Thoracic aorta (tissue), 2 donors: ENCODE results near the gene NTMT2. TPM values are rescaled to one million over a fixed set of nuclear protein-coding genes. Genes with fewer than 3 reads are reported as not detected.
A peak's percentile ranks its signal among the peaks of the same experiment; 100 is the strongest.

Experiments used
- ATAC-seq: fragments of 150-250 bp; one replicate; pipeline ENCODE4 v1.8.0; 2017; ENCODE audit warnings: low read depth; ENCODE audit not compliant: insufficient number of reproducible peaks, low FRiP score
- DNase-seq: peaks from one replicate; pipeline ENCODE4 v3.0.0-alpha.2; 2020; ENCODE audit warnings: low spot score
- H3K27ac ChIP-seq, 2 donors: fragments of 200-600 bp; sonication (generic); 1 replicate in 1 of 2; 2 replicates in 1 of 2; pipeline ENCODE4 v1.5.1; 2016; ENCODE audit warnings: mild to moderate bottlenecking in 2 of 2, moderate library complexity in 2 of 2
- H3K27me3 ChIP-seq: fragments of 200-600 bp; sonication (generic); replicated peaks from 2 replicates; pipeline ENCODE4 v1.6.0; 2016; ENCODE audit warnings: mild to moderate bottlenecking; ENCODE audit not compliant: insufficient read depth
- H3K36me3 ChIP-seq: fragments of 200-600 bp; sonication (generic); one replicate; pipeline ENCODE4 v1.5.1; 2016
- H3K4me1 ChIP-seq, 2 donors: fragments of 200-600 bp; sonication (generic); 1 replicate in 1 of 2; 2 replicates in 1 of 2; pipeline versions ENCODE4 v1.5.1 to v1.6.0; 2016; ENCODE audit warnings: low read depth in 2 of 2, mild to moderate bottlenecking in 1 of 2; ENCODE audit not compliant: control insufficient read depth in 1 of 2
- H3K4me3 ChIP-seq: fragments of 200-600 bp; sonication (generic); 2 replicates; pipeline ENCODE4 v1.5.1; 2016; ENCODE audit warnings: mild to moderate bottlenecking
- H3K9me3 ChIP-seq: fragments of 200-600 bp; sonication (generic); 2 replicates; pipeline ENCODE4 v1.5.1; 2016
- CTCF ChIP-seq: fragments of 200-600 bp; sonication (generic); IDR thresholded peaks from one replicate; pipeline ENCODE4 v1.5.1; 2019; ENCODE audit warnings: antibody characterized with exemption
- total RNA-seq, 2 donors: library from RNA; depleted of rRNA; stranded (reverse); fragments of >200 nt; gene quantifications; one replicate each; pipeline versions ENCODE4 v1.1.0 to v1.2.3, GENCODE V29; 2016

The NTMT2 gene
- total RNA-seq, 2 donors from 2014 or later, result not detected

GRCh38 chr1:170155055-170155454 lies 9.3 kb downstream of the NTMT2 start:
- Histone ChIP-seq H3K36me3 (no peaks in the 10 kb centered on the region), H3K27me3 (no peaks in the 10 kb centered on the region), H3K4me1 (peaks cover 0 to 6% of the 10 kb centered on the region in 2 donors), H3K4me3 (no peak overlapping the region), H3K9me3 (peaks cover 5% of the 10 kb centered on the region), H3K27ac (no peak overlapping the region)
- DNase-seq (no peak), ATAC-seq (no peak)
- TF ChIP-seq CTCF, result no peak

GRCh38 chr1:170156594-170156993 lies 10.8 kb downstream of the NTMT2 start:
- no peak for ATAC-seq
- TF ChIP-seq CTCF, result no peak
- no peak for DNase-seq
- Histone ChIP-seq H3K36me3 (no peaks in the 10 kb centered on the region), H3K9me3 (peaks cover 5% of the 10 kb centered on the region), H3K4me3 (no peak overlapping the region), H3K27ac (no peak overlapping the region), H3K27me3 (no peaks in the 10 kb centered on the region), H3K4me1 (peaks cover 0 to 6% of the 10 kb centered on the region in 2 donors)

GRCh38 chr1:170157820-170158219 lies 12.1 kb downstream of the NTMT2 start:
- no peaks in the 10 kb centered on the region for H3K27me3 ChIP-seq
- no peaks in the 10 kb centered on the region for H3K36me3 ChIP-seq
- H3K4me3 ChIP-seq, result no peak overlapping the region
- no peak for TF ChIP-seq CTCF
- H3K27ac ChIP-seq, result no peak overlapping the region
- peaks cover 5% of the 10 kb centered on the region for H3K9me3 ChIP-seq
- DNase-seq (no peak), ATAC-seq (no peak)
- H3K4me1 ChIP-seq, result peaks cover 6 to 10% of the 10 kb centered on the region in 2 donors

GRCh38 chr1:170162459-170163246 lies 16.9 kb downstream of the NTMT2 start:
- Histone ChIP-seq H3K9me3 (no peaks in the 10 kb centered on the region), H3K27ac (peak overlapping the region in 1 of 2 donors; percentile 53), H3K4me1 (peaks cover 4 to 19% of the 10 kb centered on the region in 2 donors), H3K4me3 (peak overlapping the region; percentile 57), H3K36me3 (no peaks in the 10 kb centered on the region), H3K27me3 (no peaks in the 10 kb centered on the region)
- DNase-seq (peak; percentile 22), ATAC-seq (no peak)
- no peak for TF ChIP-seq CTCF

- peaks cover 3 to 26% of the 10 kb centered on the region in 2 donors for H3K4me1 ChIP-seq
- no peaks in the 10 kb centered on the region for H3K9me3 ChIP-seq
- TF ChIP-seq CTCF, result no peak
- H3K36me3 ChIP-seq, result no peaks in the 10 kb centered on the region
- H3K27ac ChIP-seq, result no peak overlapping the region
- ATAC-seq (no peak), DNase-seq (no peak)
- H3K4me3 ChIP-seq, result no peak overlapping the region
- no peaks in the 10 kb centered on the region for H3K27me3 ChIP-seq
Observed at GRCh38 chr1:170164103-170164763, 18.5 kb downstream of the NTMT2 start.
